ENCODE measurements around the gene APLNR. TPM values are rescaled to one million over a fixed set of nuclear protein-coding genes. Genes with fewer than 3 reads are reported as not detected.

The APLNR gene
- total and polyA plus RNA-seq, 10 donors: 3.0 to 319 (median 108) TPM

- peaks cover 0 to 5% (median 0%) of the 10 kb centered on the region in 7 donors for H3K27me3 ChIP-seq (replicated peaks in 1 of 7)
- no peak overlapping the region for H3K27ac ChIP-seq
- H3K36me3 ChIP-seq: no peaks in the 10 kb centered on the region
- WGBS, 5 donors: 79 to 93% (median 87%) methylated on average over 2 of the region's 2 CpGs
- no peak for DNase-seq
- H3K4me1 ChIP-seq: peaks cover 0 to 22% (median 11%) of the 10 kb centered on the region in 6 donors
- no peak overlapping the region for H3K4me3 ChIP-seq
- TF ChIP-seq POLR2A (IDR thresholded peaks at IDR 0.05) (no peak), CTCF (IDR thresholded peaks at IDR 0.05 in 8 of 11, conservative IDR thresholded peaks at IDR 0.05 in 3 of 11) (no peak), POLR2AphosphoS5 (IDR thresholded peaks at IDR 0.05) (no peak)
- no peaks in the 10 kb centered on the region for H3K9me3 ChIP-seq
- intact Hi-C loops (cut with DNase I; ENCODE audit: low total_unique reads): no loop called here
Observed at GRCh38 chr11:57197762-57198161, 39.3 kb downstream of the APLNR start.

DNA sequence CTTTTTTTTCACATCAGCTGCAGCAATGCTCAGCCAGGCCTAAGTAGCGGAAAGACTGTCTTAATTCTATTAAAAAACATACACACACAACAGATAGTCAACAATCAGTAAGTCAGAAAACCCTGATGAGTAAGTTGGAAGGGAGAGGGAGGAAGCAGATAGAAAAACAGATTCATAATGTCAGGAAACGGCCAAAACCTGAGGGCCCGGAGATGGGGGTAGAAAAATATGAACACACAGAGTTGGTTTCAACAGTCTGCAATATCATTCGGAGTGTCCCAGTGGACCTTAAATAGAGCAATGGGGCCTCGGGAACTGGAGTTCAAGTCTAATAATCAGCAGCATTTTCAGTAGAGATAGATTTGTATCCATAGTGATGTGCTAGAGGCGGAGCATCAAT, 40.5 kb downstream of the APLNR start:
- Histone ChIP-seq H3K27ac (no peak overlapping the region), H3K4me1 (peaks cover 0 to 18% (median 3%) of the 10 kb centered on the region in 6 donors), H3K27me3 (replicated peaks in 1 of 7) (no peaks in the 10 kb centered on the region), H3K4me3 (no peak overlapping the region), H3K36me3 (no peaks in the 10 kb centered on the region), H3K9me3 (no peaks in the 10 kb centered on the region)
- WGBS, 5 donors: 63 to 74% (median 73%) methylated on average over 6 of the region's 6 CpGs
- intact Hi-C loops (cut with DNase I; ENCODE audit: low total_unique reads): no loop called here
- DNase-seq: no peak
- TF ChIP-seq POLR2AphosphoS5 (IDR thresholded peaks at IDR 0.05): no peak
- no peak for TF ChIP-seq POLR2A (IDR thresholded peaks at IDR 0.05)
- TF ChIP-seq CTCF (IDR thresholded peaks at IDR 0.05 in 8 of 11, conservative IDR thresholded peaks at IDR 0.05 in 3 of 11): no peak

- DNase-seq: no peak
- Histone ChIP-seq H3K36me3 (no peaks in the 10 kb centered on the region), H3K9me3 (no peaks in the 10 kb centered on the region), H3K27ac (peak overlapping the region in 6 of 8 donors; percentile 13 to 55 (median 44)), H3K4me3 (no peak overlapping the region), H3K4me1 (peaks cover 0 to 15% (median 0%) of the 10 kb centered on the region in 6 donors), H3K27me3 (replicated peaks in 1 of 7) (peaks cover 0 to 7% (median 0%) of the 10 kb centered on the region in 7 donors)
- no peak for TF ChIP-seq CTCF (IDR thresholded peaks at IDR 0.05 in 8 of 11, conservative IDR thresholded peaks at IDR 0.05 in 3 of 11)
- no peak for TF ChIP-seq POLR2AphosphoS5 (IDR thresholded peaks at IDR 0.05)
- TF ChIP-seq POLR2A (IDR thresholded peaks at IDR 0.05): no peak
- 21 to 40% (median 29%) methylated on average over 1 of the region's 1 CpG for WGBS, 5 donors
- intact Hi-C loops (cut with DNase I; ENCODE audit: low total_unique reads): no loop called here
Observed at GRCh38 chr11:57192316-57192715, 44.7 kb downstream of the APLNR start.

DNA sequence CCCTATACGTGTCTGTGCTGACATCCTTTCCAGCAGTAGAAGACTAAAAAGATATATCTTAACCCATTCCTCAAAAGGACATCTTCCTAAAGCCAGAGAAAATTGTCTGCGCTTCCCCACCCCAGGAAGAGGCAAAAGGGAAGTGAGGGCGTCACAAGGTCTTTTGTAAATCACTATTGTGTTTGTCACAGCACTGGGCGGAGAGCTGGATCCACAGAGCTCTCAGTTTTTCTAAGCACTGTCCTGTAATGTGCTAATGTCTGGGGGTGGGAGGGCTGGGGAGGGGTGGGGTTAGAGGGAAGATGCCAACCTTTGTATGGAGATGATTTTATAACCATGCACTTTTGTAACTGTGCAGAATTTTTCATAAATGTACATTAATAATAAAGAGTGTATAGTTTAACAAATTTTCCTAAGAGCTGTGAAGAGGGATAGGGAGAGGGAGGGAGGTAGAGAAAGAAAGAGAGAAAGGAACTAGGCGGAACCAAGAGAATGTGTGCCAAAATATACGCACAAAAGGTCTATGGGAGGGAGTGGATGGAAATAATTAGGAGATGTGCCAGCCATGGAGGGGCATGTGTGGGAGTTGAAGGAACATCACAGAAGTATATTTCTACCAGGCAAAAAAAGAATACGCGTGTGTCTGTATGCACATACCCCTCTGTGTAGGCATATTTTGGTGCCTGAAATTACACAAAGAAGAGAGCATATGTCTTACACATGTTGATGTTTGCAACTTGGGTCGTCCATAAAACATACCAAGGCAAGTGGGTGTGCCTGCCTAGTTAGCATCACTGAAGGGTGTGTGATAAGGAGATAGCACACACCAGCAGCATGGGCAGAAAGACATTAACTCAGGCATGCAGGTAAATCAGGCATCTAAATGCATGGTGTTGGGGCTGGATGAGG, 45.5 kb downstream of the APLNR start:
- Histone ChIP-seq H3K4me1 (peaks cover 0 to 15% (median 0%) of the 10 kb centered on the region in 6 donors), H3K9me3 (no peaks in the 10 kb centered on the region), H3K27ac (peak overlapping the region in 5 of 8 donors; percentile 13 to 55 (median 46)), H3K36me3 (no peaks in the 10 kb centered on the region), H3K27me3 (replicated peaks in 1 of 7) (peaks cover 0 to 7% (median 0%) of the 10 kb centered on the region in 7 donors), H3K4me3 (no peak overlapping the region)
- DNase-seq: no peak
- no peak for TF ChIP-seq POLR2A (IDR thresholded peaks at IDR 0.05)
- no peak for TF ChIP-seq POLR2AphosphoS5 (IDR thresholded peaks at IDR 0.05)
- no peak for TF ChIP-seq CTCF (IDR thresholded peaks at IDR 0.05 in 8 of 11, conservative IDR thresholded peaks at IDR 0.05 in 3 of 11)
- WGBS, 5 donors: 57 to 63% (median 61%) methylated on average over 9 of the region's 9 CpGs
- intact Hi-C loops (cut with DNase I; ENCODE audit: low total_unique reads): no loop called here
